Measurements from ENCODE around the gene NCK1.
A peak's percentile ranks its signal among the peaks of the same experiment; 100 is the strongest.
"Not testable (repeated sequence)": the region's sequence is repeated elsewhere in the genome, so short reads cannot be mapped to it uniquely, and the experiment has no call there.

NCK1 gene

DNA sequence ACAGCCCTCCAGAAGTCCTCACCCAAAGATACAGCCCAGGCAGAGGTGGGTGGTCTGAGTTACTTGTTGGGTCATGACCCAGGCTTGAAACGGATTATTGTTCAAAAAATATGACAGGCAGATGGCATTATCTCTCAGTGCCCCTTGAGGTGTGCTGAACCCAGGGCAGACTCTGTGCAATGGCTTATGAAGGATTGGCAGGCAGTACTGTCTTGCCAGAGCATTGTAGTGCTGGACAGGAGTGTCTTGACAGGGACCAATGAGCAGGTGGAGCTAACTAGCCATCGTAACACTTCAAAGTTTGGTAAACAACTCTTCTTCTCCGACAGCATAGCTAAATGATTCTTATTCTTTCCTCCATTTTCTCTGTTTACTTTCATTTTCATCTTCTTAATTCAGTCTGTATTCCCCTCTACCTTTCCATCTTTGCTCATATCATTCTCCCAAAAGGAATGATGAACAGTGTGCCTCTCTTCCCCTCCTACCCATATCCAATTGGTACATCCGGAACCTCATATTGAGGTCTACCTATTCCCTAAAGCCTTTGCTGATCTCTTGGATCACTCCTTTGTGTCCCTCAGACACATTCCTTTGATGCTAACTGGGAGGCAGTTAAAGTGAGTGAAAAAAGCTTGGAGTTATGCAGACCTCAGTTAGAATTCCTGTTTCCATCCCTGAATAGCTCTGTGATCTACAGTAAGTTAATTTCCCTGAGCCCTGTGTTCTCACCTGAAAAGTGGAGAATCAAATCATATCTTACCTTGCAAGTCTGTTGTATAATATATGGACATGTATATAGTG lies 93.2 kb downstream of the NCK1 start:
- Mint-ChIP-seq H3K9me3 (no peaks in the 10 kb centered on the region), H3K4me3 (no peak overlapping the region), H3K27me3 (no peaks in the 10 kb centered on the region), H3K27ac (peak overlapping the region; percentile 6), H3K36me3 (peaks cover 3% of the 10 kb centered on the region), H3K4me1 (peaks cover 10% of the 10 kb centered on the region)
- no peak for ATAC-seq (ENCODE audit: low read depth)
- DNase-seq (ENCODE audit: low spot score in 2 of 2) = no peak

GRCh38 chr3:136955813-136956212 lies 93.8 kb downstream of the NCK1 start:
- no peak overlapping the region for H3K4me3 Mint-ChIP-seq
- DNase-seq (ENCODE audit: low spot score in 2 of 2) = no peak

DNA sequence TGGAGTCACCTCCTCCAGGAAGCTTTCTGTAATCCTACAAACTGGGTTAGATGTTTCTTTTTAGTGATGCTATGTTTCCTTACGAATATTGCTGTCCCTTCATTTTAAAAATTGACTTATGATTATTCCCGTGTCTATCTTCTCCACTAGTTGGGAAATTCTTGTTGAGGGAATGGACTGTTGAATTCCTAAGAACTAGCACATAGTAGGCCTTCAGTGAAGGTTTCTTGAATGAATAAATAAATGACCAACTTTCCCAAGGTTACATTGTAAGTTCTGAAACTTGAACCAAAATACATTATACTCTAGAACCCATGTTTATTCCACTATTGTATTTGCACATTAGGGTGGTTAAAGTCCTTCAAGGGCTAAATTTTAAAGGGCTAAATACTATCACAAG lies 95.0 kb downstream of the NCK1 start:
- Mint-ChIP-seq H3K4me1 (peaks cover 10% of the 10 kb centered on the region), H3K27ac (no peak overlapping the region), H3K4me3 (no peak overlapping the region), H3K36me3 (peaks cover 3% of the 10 kb centered on the region), H3K9me3 (no peaks in the 10 kb centered on the region), H3K27me3 (no peaks in the 10 kb centered on the region)
- DNase-seq (ENCODE audit: low spot score in 2 of 2) = no peak
- no peak for ATAC-seq (ENCODE audit: low read depth)

More at GRCh38 chr3:136955813-136956212, 93.8 kb downstream of the NCK1 start:
- H3K4me1 Mint-ChIP-seq = peaks cover 10% of the 10 kb centered on the region
- no peaks in the 10 kb centered on the region for H3K27me3 Mint-ChIP-seq
- no peak for ATAC-seq (ENCODE audit: low read depth)
- H3K9me3 Mint-ChIP-seq = no peaks in the 10 kb centered on the region
- H3K27ac Mint-ChIP-seq = peak overlapping the region; percentile 6
- H3K36me3 Mint-ChIP-seq = peaks cover 3% of the 10 kb centered on the region

DNA sequence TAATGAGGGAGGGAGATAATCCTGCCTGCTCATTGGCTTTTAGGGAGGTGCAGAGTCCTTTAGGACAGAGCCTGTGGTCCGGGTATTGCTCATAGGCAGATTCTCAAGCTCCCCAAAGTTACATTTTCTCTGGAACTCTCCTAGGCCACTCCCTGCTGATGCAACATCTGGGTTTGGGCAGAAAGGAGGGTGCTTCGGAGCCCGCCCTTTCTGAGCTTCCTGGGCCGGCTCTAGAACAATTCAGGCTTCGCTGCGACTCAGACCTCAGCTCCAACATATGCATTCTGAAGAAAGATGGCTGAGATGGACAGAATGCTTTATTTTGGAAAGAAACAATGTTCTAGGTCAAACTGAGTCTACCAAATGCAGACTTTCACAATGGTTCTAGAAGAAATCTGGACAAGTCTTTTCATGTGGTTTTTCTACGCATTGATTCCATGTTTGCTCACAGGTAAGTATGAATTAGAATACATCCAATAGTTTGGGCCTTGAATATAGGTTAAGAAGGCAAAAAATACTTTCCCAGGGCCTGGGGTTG lies 95.8 kb downstream of the NCK1 start, which contains the start of gene IL20RB:
IL20RB (plus strand) TSS at position 233 of the 538 bp plus-strand sequence; CDS start at position 364, 131 bp downstream.
- H3K27ac Mint-ChIP-seq = no peak within 1 kb of the TSS
- no peak within 1 kb of the TSS for H3K4me3 Mint-ChIP-seq
- no peak for ATAC-seq (ENCODE audit: low read depth)
- DNase-seq (ENCODE audit: low spot score in 2 of 2) = no peak
- H3K4me1 Mint-ChIP-seq = peaks cover 7% of the 10 kb centered on the region
- no peaks in the 10 kb centered on the region for H3K9me3 Mint-ChIP-seq
- H3K36me3 Mint-ChIP-seq = peaks cover 1% of the 10 kb centered on the region
- no peaks in the 10 kb centered on the region for H3K27me3 Mint-ChIP-seq

- ATAC-seq (ENCODE audit: low read depth) (no peak), DNase-seq (ENCODE audit: low spot score in 2 of 2) (no peak)
- H3K4me3 Mint-ChIP-seq = no peak overlapping the region
- H3K36me3 Mint-ChIP-seq = peaks cover 1% of the 10 kb centered on the region
- no peaks in the 10 kb centered on the region for H3K9me3 Mint-ChIP-seq
- peaks cover 7% of the 10 kb centered on the region for H3K4me1 Mint-ChIP-seq
- H3K27ac Mint-ChIP-seq = peak overlapping the region; percentile 9
- H3K27me3 Mint-ChIP-seq = no peaks in the 10 kb centered on the region
Observed at GRCh38 chr3:136958939-136959338, 96.9 kb downstream of the NCK1 start.

DNA sequence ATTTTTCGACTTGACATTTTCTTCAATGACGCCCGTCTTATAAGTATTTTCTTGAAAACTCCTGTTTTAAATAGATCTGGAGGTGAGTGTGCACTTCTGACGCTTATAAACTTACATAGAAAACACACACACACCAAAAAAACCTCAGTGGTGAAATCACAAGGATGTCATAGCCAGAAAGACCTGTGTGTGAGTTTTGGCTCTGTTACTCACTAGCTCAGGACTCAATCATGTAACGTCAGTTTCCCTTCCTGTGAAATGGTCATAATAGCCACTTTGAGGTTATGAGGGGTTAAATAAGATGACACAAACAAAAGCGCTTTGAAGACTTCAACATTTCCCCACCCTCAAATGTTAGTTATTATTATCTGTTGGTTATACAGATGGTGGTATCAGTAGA lies 97.6 kb downstream of the NCK1 start:
- H3K4me3 Mint-ChIP-seq = no peak overlapping the region
- H3K9me3 Mint-ChIP-seq = no peaks in the 10 kb centered on the region
- peaks cover 1% of the 10 kb centered on the region for H3K36me3 Mint-ChIP-seq
- no peak overlapping the region for H3K27ac Mint-ChIP-seq
- no peak for DNase-seq (ENCODE audit: low spot score in 2 of 2)
- H3K4me1 Mint-ChIP-seq = peaks cover 7% of the 10 kb centered on the region
- no peak for ATAC-seq (ENCODE audit: low read depth)
- no peaks in the 10 kb centered on the region for H3K27me3 Mint-ChIP-seq

GRCh38 chr3:136960838-136961836 lies 99.1 kb downstream of the NCK1 start:
- no peak for ATAC-seq (ENCODE audit: low read depth)
- no peak for DNase-seq (ENCODE audit: low spot score in 2 of 2)
- H3K27me3 Mint-ChIP-seq = no peaks in the 10 kb centered on the region
- no peaks in the 10 kb centered on the region for H3K9me3 Mint-ChIP-seq
- H3K4me1 Mint-ChIP-seq = no peaks in the 10 kb centered on the region
- H3K4me3 Mint-ChIP-seq = no peak overlapping the region
- H3K27ac Mint-ChIP-seq = no peak overlapping the region
- peaks cover 1% of the 10 kb centered on the region for H3K36me3 Mint-ChIP-seq

DNA sequence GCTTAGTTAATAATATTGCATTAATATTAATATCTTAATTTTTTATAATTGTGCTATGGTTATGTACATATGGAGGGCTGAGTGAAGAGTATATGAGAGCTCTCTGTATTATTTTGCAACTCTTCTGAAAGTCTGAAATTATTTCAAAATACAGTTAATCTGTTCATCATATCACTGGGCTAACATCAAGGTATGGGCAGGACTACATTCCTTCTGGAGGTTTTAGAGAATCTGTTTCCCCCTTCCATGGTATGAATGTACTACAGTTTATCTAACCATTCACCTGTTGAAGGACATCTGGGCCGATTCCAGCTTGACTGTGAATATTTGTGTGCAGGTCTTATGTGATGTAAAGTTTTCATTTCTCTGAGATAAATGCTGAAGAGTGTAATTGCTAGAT lies 100.9 kb downstream of the NCK1 start:
- Mint-ChIP-seq H3K36me3 (peaks cover 1% of the 10 kb centered on the region), H3K27ac (no peak overlapping the region), H3K4me3 (no peak overlapping the region), H3K9me3 (no peaks in the 10 kb centered on the region), H3K4me1 (no peaks in the 10 kb centered on the region), H3K27me3 (no peaks in the 10 kb centered on the region)
- no peak for DNase-seq (ENCODE audit: low spot score in 2 of 2)
- ATAC-seq (ENCODE audit: low read depth) = no peak

GRCh38 chr3:136969539-136969938 lies 107.5 kb downstream of the NCK1 start:
- H3K4me3 Mint-ChIP-seq; H3K27me3 Mint-ChIP-seq; H3K27ac Mint-ChIP-seq; DNase-seq (ENCODE audit: low spot score in 2 of 2); ATAC-seq (ENCODE audit: low read depth); H3K4me1 Mint-ChIP-seq; H3K36me3 Mint-ChIP-seq: not testable (repeated sequence)
- peaks cover 12% of the 10 kb centered on the region for H3K9me3 Mint-ChIP-seq

DNA sequence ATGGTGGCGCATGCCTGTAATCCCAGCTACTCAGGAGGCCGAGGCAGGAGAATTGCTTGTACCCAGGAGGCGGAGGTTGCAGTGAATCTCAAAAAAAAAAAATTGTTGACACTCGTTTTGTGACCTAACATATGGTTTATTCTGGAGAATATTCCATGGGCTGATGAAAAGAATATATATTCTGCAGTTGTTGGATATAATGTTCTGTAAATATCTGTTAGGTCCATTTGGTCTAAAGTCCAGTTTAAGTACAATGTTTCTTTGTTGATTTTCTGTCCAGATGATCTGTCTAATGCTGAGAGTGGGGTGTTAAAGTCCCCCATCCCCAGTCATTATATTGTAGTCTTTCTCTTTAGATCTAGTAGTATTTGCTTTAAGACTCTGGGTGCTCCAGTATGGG lies 111.3 kb downstream of the NCK1 start:
- DNase-seq (ENCODE audit: low spot score in 2 of 2) (no peak), ATAC-seq (ENCODE audit: low read depth) (no peak)
- Mint-ChIP-seq H3K27ac (no peak overlapping the region), H3K4me3 (no peak overlapping the region), H3K36me3 (peaks cover 7% of the 10 kb centered on the region), H3K4me1 (no peaks in the 10 kb centered on the region), H3K27me3 (no peaks in the 10 kb centered on the region), H3K9me3 (peaks cover 14% of the 10 kb centered on the region)

DNA sequence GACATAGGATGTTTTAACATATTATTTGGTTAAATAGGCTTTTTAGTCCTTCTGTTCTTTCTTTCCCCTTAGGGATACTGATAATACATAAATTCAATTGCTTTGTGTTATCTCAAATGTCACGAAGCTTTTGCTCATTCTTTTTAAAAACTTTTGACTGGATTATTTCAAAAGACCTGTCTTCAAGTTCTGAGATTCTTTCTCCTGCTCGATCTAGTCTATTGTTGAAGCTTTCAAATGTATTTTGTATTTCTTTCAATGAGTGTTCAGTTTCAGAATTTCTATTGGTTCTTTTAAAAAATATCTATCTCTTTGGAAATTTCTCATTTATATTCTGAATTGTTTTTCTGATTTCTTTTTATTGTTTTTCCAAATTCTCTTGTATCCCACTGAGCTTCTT lies 112.7 kb downstream of the NCK1 start:
- DNase-seq (ENCODE audit: low spot score in 2 of 2) (no peak), ATAC-seq (ENCODE audit: low read depth) (no peak)
- Mint-ChIP-seq H3K4me3 (no peak overlapping the region), H3K9me3 (peaks cover 14% of the 10 kb centered on the region), H3K27me3 (no peaks in the 10 kb centered on the region), H3K27ac (no peak overlapping the region), H3K4me1 (no peaks in the 10 kb centered on the region), H3K36me3 (peaks cover 7% of the 10 kb centered on the region)

- Mint-ChIP-seq H3K4me1 (no peaks in the 10 kb centered on the region), H3K27me3 (peaks cover 1% of the 10 kb centered on the region), H3K4me3 (no peak overlapping the region), H3K27ac (no peak overlapping the region), H3K9me3 (peaks cover 5% of the 10 kb centered on the region), H3K36me3 (peaks cover 8% of the 10 kb centered on the region)
- ATAC-seq (ENCODE audit: low read depth) = no peak
- DNase-seq (ENCODE audit: low spot score in 2 of 2) = no peak
Observed at GRCh38 chr3:136979204-136979603, 117.2 kb downstream of the NCK1 start.

DNA sequence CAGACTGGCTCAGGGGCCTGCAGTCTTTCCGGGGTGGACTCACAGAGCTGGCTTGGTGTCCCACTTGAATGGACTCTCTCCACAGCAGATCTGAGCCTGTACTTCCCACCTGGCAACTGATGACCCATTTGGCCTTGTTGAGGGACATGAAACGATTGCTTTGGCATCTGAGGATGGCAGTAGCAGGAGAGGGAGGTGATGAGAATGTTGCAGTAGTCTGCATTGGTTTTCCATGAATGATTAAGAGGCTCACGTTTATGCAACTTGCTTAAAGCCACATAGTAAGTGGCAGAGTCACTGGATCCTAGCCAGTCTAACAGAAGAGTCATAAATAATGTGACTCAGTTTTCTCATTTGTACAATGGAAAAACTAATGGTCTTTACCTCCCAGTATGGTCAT lies 117.7 kb downstream of the NCK1 start:
- ATAC-seq (ENCODE audit: low read depth) (no peak), DNase-seq (ENCODE audit: low spot score in 2 of 2) (no peak)
- Mint-ChIP-seq H3K27ac (no peak overlapping the region), H3K4me3 (no peak overlapping the region), H3K9me3 (peaks cover 2% of the 10 kb centered on the region), H3K27me3 (peaks cover 1% of the 10 kb centered on the region), H3K4me1 (no peaks in the 10 kb centered on the region), H3K36me3 (peaks cover 6% of the 10 kb centered on the region)

GRCh38 chr3:136982033-136982432 lies 120.0 kb downstream of the NCK1 start:
- ATAC-seq (ENCODE audit: low read depth) (no peak), DNase-seq (ENCODE audit: low spot score in 2 of 2) (no peak)
- Mint-ChIP-seq H3K4me3 (no peak overlapping the region), H3K9me3 (no peaks in the 10 kb centered on the region), H3K27me3 (peaks cover 1% of the 10 kb centered on the region), H3K4me1 (no peaks in the 10 kb centered on the region), H3K27ac (no peak overlapping the region), H3K36me3 (peaks cover 6% of the 10 kb centered on the region)

All from memory B cell (primary cell).